Inferior parietal cortex (tissue), 1 donor: ENCODE data around the gene OSTC.

ENCODE experiments used
- DNase-seq: peaks from one replicate; pipeline ENCODE4 v3.0.0-alpha.2; 2016; ENCODE audit errors: extremely low spot score

Gene OSTC

DNA sequence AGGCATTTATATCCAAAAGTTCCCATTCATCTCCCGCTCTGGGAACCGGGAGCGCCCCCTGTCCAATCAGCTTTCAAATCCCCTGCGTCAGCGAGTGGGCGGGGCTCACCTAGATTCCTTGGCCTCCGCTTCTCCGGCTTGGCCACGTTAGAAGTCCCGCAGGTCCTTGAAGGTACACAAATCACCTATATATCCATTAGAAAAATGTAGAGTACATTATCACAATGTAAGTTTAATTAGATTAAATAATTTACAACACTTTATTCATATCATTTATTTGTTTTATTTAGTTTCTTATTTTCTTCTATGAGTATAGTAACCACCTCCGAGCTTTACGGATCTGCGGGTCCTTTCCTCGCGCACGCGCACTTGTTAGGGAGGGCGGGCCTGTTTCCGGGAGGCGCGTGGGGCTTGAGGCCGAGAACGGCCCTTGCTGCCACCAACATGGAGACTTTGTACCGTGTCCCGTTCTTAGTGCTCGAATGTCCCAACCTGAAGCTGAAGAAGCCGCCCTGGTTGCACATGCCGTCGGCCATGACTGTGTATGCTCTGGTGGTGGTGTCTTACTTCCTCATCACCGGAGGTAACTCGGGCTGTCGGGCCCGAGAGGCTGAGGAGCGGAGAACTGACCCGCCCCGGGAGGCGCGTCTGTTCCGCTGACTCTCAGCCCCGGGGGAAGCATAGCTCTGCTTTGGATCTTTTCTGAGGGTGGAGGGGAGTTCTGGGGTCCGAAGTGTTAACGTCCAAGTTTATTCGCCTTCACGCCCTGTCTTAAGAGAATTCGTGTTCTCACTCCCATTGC lies at the start of gene OSTC:
TSS of gene OSTC (plus strand) at position 388 of the 802 bp plus-strand sequence. CDS start at position 445, 57 bp downstream.
- DNase-seq, result peak; percentile 98

DNA sequence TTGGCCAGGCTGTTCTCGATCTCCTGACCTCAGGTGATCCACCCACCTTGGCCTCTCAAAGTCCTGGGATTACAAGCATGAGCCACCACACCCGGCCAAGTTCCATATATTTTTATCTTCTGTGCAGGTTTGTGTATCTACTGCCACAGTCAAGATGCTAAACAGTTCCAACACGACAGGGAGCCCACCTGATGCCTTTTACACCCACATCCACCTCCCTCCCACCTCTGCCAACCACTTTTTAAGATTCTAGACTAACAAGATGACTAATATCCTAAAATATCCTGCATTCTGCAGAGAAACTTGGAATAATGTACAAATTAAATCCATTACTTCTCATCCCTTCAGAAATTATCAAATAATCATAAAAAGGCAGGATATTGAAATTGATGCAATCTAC lies 49.3 kb upstream of the OSTC start:
- DNase-seq, result no peak

DNA sequence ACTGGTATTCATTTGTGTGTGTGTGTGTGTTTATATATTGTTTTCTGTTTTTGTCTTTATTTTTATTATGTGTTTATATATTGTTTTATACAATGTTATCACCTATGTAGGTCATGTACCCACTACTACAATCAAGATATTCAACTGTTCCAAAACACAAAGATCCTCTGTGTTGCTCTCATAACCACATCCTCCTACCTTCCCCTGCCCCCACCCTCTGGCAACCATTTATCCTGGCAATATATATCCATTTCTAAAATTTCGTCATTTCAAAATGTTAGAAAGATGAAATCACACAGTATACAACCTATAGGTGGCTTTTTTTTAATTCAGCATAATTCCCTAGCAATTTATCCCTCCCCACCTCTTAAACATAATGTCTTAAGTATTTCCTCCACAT lies 48.9 kb upstream of the OSTC start:
- DNase-seq, result no peak

DNA sequence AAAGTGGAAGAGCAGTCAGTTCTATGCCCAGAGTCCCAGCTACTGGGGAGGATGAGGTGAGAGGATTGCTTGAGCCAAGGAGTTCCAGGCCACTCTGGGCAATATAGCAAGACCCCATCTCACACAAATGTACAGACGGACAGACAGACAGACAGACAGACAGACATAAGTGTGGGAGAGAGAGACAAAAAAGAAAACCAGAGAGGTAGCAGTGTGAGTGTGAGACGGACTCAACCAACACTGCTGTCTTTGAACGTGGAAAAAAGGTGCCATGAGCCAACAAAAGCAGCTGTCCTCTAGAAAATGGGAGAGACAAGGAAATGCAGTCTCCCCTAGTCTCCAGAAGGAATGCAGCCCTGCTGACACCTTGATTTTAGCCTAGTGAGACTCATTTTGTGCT lies 48.2 kb upstream of the OSTC start:
- DNase-seq, result no peak

DNA sequence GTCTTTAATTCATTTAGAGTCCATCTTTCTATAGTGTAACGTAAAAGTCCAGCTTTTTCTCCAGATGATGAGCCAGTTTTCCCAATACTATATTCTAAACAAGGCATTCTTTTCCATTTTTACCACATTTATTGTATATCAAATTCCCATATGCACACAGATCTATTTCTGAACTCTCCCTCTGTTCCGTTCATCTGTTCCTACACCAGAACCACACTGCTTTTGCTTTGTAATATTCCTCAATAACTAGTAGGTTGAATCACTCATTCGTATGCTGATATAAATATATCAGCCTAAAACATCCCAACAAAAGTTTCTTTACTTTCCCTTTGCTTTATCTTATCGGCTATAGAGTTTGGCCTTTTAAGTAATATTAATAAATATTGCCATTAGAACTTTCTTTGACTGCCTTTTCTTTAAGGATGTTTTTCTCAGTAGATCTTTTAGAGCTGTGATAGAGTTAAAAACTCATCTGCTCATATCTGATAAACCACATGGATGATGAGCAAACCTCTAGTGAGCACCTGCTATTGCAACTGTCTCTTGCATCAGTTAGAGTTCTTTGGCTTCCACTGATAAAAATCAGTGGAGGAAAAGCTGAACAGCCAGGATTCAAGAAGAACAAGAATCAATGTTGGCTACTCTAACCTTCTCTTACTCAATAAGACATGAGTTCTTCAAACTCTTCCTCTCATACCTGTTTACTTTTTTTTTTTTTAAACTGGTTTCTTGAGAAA lies 43.2 kb upstream of the OSTC start:
- DNase-seq, result no peak

DNA sequence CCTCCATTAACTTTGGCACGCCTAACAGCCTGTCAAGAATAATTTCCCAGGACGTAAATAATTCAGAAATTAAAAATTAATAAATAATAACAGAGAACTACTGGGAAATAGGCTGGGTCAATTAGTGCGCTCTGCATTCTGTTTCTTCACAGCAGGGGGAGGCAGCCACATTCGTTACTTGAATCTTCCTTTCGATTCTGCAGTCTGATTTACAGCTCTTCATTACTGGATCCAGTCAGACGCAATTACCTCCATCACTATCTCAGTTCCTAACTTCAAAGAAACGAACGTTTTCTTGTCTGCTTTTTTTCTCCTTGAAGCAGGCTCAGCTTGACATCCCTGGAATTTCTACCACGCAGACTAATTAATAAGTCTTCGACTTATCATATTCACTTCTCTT lies 39.0 kb upstream of the OSTC start:
- peak; percentile 22 for DNase-seq

DNA sequence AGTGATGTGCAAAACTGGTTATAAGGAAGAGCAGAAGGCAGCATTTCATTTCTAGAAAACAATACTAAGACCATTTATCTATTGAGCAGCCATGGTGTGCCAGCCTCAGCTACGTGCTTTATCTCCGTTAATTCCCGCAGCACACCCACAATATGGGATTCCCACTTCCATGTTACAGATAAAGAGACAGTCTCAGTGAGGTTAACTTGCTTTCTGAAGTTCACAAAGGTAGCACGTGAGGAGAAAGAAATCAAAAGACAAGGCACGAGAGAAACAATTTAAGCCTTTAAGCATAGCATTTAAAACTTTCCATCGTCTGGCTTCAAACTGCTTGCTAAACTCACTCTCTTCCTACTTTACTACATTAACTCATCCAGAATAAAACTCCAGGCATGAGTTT lies 38.0 kb upstream of the OSTC start:
- no peak for DNase-seq

DNA sequence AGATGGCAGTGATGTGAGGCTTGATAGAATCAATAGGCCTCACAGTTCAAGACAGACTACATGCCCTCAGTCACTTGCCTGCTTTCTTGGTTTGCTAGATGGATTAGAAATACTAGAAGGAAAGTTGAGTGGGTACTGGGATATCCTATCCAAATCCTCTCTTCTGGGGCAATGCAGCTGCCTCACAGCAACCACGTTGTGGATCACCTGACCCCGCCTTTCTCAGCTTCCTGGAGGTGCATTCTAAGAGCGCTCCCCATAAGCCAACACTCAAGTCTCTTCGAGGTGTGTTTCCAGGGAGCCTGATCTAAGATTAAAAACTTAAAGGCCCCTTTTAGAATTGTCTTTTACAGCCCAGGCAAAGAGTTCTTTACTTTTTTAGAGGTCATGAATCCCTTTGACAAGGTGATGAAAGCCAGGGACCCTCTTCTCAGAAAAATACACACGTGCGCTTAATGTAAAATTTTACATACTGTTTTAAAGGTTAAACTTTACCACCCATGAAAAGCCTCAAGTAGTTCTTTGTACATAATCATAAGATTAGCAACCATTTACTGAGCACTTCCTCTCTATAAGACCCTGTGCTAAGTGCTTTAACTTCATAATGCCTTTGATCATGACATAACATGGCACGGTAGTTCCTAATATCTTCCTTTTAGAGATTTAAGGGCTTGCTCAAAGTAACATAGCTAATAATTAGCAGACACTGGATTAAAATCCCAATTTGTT lies 30.9 kb upstream of the OSTC start:
- DNase-seq, result no peak

DNA sequence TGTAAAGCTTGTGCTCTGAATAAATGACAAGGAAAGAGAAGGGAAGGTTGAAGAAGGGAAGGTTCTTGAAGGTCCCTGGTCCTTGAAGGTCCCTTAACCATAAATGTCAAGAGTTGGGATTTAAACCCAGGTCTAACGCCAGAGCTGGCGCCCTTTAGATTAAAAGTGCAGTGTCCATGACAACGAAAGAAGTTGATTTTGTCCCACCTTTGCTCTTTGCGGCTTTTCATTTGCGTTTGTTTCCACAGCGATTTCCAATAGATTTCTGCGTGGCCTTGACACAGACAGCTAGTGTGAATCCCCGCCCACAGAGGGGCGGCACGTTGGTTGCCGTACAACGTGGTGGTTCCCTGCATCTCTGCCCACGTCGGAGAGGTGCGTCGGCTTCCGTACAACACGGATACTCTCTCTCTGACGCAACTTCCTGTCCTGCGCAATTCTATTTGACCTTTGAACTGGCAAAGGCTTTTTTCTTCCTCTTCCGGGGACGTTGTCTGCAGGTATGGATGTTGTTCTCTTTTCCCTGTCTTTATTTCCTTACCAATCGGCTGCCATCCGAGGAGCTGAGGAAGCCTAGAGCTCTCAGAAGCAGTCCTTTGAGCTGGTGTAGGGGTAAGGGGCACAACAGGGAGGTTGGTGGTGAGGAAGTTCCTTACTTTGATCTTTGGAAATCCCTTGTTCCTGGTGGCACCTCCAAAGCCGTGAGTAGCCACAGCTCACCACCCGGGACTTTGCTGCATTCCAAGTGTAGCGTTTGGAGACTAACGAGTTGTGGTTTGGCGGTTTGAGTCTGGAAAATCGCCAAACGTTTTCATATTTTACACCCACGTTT lies 30.1 kb upstream of the OSTC start, which contains the start of gene RPL34:
TSS of gene RPL34 (plus strand) at position 476 of the 832 bp plus-strand sequence. CDS start 1,384 bp downstream, outside the sequence.
- DNase-seq, result peak; percentile 100

DNA sequence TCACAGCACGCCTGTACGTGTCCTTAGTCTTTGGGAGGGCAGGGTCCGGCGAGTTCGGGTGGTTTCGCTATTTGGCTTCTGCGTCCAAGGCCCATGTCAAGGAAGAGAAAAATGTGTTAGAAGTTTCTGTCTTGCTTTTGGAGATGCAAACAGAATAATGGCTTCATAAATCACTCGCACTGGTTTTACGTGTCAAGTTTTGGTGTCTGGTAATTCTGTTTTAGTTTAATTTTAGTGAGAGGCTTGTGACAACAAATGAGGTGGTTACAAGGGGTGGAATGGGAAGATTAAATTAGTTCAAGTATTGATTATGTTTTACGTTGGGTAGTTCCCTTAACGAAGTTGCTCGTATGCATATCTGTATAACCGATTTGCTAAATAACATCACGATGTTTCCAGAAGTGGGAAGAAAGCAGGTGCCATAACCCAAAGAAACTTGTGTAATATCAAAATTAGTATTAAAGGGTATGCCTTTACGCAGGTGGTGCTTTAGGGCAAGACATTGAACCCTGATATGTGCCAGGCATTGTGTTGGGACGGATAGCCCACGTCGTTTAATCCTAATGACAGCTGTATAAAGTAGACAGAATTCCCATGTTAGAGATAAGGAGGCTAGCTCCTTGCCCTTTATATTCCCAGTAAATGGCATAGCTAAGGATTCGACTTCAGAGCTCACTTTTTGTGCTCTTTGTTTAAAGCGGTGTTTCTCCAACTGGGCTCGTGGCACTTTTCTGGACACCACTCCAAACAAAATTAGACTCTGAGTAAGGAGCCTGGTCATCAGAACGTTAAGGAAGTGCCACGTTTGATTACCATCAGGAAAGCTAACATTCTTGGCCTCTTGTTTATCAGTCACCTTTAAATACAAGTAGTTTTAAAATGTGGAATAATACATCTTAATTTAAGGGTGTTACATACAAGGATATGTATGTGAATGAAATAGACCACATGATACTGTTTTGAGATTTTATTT lies 29.2 kb upstream of the OSTC start:
- no peak for DNase-seq

DNA sequence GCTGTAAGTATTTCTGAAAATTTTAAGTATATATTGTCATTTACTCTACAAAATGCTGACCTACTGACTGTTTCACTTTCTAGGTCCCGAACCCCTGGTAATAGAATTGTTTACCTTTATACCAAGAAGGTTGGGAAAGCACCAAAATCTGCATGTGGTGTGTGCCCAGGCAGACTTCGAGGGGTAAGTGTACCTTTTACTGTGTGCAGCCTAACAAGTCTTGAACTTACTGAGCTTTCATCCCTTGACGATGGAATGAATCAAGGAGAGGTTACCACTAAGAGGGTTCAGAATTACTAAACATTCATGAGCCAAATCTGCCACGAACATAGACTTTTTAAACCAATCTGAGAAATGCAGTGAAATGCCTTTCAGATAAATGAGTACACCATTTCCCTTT lies 28.4 kb upstream of the OSTC start:
- no peak for DNase-seq

DNA sequence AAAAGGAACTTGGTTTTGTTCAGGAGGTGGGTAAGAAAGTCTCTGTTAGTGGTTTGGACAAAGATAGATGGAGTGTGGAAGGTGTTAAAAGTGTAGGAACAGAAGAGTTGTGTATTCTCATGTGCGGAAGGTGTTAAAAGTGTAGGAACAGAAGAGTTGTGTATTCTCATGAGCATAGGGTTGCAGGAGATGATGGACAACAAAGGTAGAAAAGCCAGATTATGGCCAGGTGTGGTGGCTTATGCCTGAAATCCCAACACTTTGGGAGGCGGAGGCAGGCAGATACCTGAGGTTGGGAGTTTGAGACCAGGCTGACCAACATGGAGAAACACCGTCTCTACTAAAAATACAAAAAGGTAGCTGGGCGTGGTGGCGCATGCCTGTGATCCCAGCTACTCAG lies 27.6 kb upstream of the OSTC start:
- no peak for DNase-seq

DNA sequence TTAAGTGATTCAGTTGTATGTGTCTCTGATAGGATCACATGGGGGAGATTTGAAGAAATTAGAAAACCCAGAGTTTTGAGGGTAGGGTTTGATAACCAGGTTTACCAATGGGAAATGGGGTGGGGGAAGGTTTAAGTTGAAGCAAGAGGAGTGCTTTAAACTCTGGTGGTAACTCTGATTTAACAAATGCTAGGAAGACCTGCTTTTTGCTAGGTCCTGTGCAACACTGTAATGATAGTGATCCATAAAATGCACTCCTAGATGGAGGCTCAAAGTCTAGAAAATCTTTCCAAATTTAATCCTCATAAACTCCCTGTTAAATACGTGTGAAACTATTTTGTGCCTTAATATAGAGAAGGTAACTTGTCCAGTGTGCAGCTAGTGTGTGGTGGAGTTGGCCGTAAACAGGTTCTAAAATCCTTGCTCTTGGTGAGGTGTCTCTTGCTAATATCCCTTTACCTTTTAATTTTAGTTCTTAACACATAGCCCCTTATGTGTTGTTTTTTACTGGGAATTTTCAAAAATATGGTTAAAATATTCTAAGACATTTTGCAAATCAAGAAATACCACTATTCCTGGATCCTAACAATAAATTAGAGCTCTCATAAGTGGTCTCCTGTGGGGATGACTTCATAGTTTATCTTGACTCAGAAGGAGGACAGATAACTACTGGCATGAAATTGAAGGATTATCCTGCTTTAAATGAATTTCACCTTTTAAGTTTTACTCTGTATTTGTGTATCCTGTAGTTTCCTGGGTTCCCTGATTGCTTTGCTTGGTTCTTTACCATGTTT lies 25.9 kb upstream of the OSTC start:
- no peak for DNase-seq

DNA sequence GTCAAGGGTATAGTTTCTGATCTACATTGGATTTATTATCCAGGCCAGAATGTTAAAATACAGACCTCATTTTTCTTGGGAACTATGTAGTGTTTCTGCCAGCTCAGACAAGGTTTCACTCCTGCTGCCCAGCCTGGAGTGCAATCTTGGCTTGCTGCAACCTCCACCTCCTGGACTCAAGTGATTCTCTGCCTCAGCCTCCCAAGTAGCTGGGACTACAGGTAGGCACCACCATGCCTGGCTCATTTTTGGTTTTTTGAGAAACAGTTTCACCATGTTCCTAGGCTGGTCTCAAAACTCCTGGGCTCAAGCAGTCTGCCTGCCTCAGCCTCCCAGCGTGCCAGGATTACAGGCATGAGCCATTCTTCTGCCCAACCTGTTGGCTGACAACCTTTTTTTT lies 24.3 kb upstream of the OSTC start:
- no peak for DNase-seq

DNA sequence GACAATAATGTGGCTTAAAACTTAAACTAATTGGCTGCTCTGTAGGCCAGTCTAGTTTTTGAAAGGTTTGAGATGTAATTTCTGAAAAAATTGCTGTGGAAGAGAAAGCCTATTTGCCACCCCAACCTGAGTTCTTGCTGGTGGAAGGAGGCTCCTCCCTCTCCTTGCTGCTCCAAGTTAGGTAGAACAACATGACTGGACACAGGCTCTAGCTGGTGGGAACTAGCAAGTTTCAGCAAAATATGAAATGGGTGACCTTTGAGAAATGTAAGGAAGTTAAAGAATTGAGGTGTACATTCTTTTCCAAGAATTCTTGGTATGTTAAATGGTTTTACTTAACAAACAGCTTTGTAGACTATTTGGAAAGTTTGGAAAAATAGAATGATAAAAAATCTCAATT lies 22.0 kb upstream of the OSTC start:
- no peak for DNase-seq

DNA sequence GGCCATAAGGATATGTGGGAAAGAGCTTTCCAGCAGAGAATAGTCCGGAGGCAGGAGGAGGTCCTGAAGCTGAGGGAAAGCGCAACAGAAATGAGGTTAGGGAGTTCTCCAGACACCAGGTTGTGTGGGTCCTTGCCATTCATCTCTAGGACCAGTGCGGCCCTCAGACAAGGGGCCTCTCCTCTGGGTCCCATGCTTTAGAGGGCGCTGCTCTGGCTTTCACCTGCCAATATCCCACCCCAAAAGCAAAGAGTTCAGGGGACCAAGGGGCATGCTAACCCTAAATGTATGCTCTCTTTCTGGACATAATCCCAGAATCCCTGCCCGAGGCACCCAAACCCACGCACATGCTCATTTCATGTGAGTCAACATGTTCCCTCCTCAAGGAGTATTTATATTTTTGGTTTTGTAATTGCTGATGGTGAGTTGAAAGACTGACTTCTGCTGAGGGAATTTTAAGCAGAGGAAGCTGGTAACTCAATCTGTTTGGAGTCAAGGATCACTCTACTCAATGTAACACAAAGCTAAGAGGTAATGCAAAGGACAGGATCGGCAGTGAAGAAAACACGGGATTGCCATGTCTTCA lies 15.2 kb upstream of the OSTC start:
- DNase-seq, result no peak

DNA sequence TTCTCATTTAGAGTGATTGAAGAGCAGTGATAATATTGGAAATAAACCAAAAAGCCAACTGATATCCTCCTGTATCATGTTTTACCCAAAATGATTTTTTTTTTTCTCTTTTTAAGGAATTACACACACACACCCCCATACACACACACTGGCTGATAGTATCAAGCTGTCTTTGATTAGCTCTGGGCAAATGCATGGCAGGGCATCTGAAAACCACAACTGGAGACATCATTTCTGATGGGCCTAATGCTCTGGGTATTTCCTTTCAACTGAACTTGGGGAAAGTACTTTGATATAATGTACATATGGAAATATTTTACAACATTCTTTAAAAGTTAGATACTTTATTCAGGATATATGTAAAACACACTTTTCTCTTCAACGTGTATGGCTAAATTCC lies 14.2 kb upstream of the OSTC start:
- no peak for DNase-seq

DNA sequence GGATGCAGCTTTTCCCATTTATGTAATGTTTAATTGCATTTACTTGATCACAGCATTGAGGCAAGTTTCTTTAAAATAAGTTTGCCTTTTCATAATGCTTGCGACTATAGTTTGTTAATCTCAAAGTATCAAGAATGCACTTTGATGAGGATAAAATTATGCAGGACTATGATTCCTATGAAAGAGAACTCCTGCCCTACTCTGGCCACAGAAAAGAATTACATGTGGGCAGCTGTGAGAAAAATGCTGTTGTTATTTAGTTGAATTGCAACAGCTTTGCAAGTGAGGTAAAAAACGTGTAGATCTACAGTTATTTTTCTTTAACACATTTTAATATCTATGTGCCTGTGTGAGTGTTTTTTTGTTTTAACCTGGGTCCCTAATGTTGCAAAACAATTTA lies 12.5 kb upstream of the OSTC start:
- DNase-seq, result no peak

DNA sequence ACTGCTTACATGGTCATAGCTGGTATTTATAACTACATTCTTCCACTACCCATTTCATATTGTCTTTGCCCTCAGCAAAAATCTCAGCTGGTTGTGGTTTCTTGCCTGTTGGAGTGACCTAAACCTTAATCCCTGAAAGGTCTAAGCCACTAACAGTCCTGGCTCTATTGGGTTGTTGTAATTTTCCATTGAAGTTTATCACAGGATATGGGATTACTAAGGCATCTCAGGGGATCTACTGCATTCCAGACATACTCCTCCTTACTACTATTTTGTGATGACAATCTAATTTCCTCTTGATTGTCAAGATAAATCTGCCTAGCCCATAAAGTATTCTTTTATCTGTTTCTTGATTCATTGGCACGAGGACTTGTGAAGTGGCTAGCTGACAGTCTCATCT lies 6.2 kb upstream of the OSTC start:
- no peak for DNase-seq
